Upper lobe of left lung (tissue), 6 donors: ENCODE results near the gene EMILIN3. TPM values are rescaled to one million over a fixed set of nuclear protein-coding genes. Genes with fewer than 3 reads are reported as not detected.

ENCODE experiments used
- ATAC-seq, 2 donors: fragments of 200-7000 bp; cut with Tn5 transposase; one replicate each; pipeline ENCODE4 v1.9.1; 2022; ENCODE audit warnings: mild to moderate bottlenecking in 2 of 2, moderate library complexity in 2 of 2; ENCODE audit not compliant: low FRiP score in 2 of 2
- DNase-seq, 2 donors: peaks; one replicate each; pipeline ENCODE4 v3.0.0-alpha.2; 2019 to 2020
- H3K27ac ChIP-seq, 4 donors: fragments of 200-600 bp; sonication (generic); one replicate each; pipeline ENCODE4 v1.5.1; 2016 to 2019
- H3K27me3 ChIP-seq, 4 donors: fragments of 200-600 bp; sonication (generic); one replicate each; pipeline ENCODE4 v1.5.1; 2017 to 2019
- H3K36me3 ChIP-seq, 4 donors: fragments of 200-600 bp; sonication (generic); one replicate each; pipeline ENCODE4 v1.5.1; 2016 to 2019
- H3K4me1 ChIP-seq, 4 donors: fragments of 200-600 bp; sonication (generic); one replicate each; pipeline ENCODE4 v1.5.1; 2018 to 2019
- H3K4me3 ChIP-seq, 4 donors: fragments of 200-600 bp; sonication (generic); one replicate each; pipeline ENCODE4 v1.5.1; 2017 to 2019; ENCODE audit warnings: mild to moderate bottlenecking in 2 of 4, moderate library complexity in 1 of 4
- H3K9me3 ChIP-seq, 4 donors: fragments of 200-600 bp; sonication (generic); one replicate each; pipeline ENCODE4 v1.5.1; 2018 to 2019
- EP300 ChIP-seq, 4 donors: sonication (generic); formaldehyde crosslinking; IDR thresholded peaks; one replicate each; pipeline ENCODE4 v1.5.1; 2017; ENCODE audit warnings: antibody characterized with exemption in 4 of 4, control low read depth in 2 of 4
- POLR2A ChIP-seq, 4 donors: fragments of 450-650 bp; IDR thresholded peaks; one replicate each; pipeline ENCODE4 v1.5.1; 2016 to 2017; ENCODE audit warnings: antibody characterized with exemption in 4 of 4, mild to moderate bottlenecking in 2 of 4
- POLR2AphosphoS5 ChIP-seq, 2 donors: sonication (generic); formaldehyde crosslinking; IDR thresholded peaks; one replicate each; pipeline ENCODE4 v1.5.1; 2017; ENCODE audit warnings: antibody characterized with exemption in 2 of 2
- WGBS, 2 donors: methylation state at CpG; one replicate each; pipeline ENCODE4 v1.1.5; 2017 to 2018; 5-methylcytosine and 5-hydroxymethylcytosine counted together
- total RNA-seq, 6 donors: library from RNA; depleted of rRNA in 4 of 6; stranded (reverse); fragments of >200 nt in 4 of 6; gene quantifications; one replicate each; pipeline versions ENCODE4 v1.1.0 to v1.2.1, GENCODE V29; 2016 to 2021
- TF ChIP-seq, protein P1 (sequence below), 6 experiments: fragments of 450-650 bp in 4 of 6; fragments of 200-600 bp in 2 of 6; sonication (generic) in 2 of 6; IDR thresholded peaks; one replicate each; pipeline ENCODE4 v1.5.1; 2016 to 2019; ENCODE audit warnings: antibody characterized with exemption in 6 of 6
- donor health status: DM: no; HTN: no; CAD: no; lungs with moderate emphysema.
- donor health status: DM: no; HTN: yes; CAD: no; lungs with severe emphysema.

The EMILIN3 gene
- total RNA-seq, 6 donors from 2014 or later = 0.06 to 0.61 (median 0.16) TPM; not detected in 2

- DNase-seq (no peak), ATAC-seq (no peak)
- H3K4me1 ChIP-seq = peaks cover 0 to 3% (median 0%) of the 10 kb centered on the region in 4 donors
- H3K27me3 ChIP-seq = no peaks in the 10 kb centered on the region
- H3K27ac ChIP-seq = no peak overlapping the region
- H3K9me3 ChIP-seq = no peaks in the 10 kb centered on the region
- no peaks in the 10 kb centered on the region for H3K36me3 ChIP-seq
- WGBS, 2 donors = 70 to 76% methylated on average over 7 of the region's 7 CpGs
- TF ChIP-seq, protein P1, sequence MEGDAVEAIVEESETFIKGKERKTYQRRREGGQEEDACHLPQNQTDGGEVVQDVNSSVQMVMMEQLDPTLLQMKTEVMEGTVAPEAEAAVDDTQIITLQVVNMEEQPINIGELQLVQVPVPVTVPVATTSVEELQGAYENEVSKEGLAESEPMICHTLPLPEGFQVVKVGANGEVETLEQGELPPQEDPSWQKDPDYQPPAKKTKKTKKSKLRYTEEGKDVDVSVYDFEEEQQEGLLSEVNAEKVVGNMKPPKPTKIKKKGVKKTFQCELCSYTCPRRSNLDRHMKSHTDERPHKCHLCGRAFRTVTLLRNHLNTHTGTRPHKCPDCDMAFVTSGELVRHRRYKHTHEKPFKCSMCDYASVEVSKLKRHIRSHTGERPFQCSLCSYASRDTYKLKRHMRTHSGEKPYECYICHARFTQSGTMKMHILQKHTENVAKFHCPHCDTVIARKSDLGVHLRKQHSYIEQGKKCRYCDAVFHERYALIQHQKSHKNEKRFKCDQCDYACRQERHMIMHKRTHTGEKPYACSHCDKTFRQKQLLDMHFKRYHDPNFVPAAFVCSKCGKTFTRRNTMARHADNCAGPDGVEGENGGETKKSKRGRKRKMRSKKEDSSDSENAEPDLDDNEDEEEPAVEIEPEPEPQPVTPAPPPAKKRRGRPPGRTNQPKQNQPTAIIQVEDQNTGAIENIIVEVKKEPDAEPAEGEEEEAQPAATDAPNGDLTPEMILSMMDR (IDR thresholded peaks at IDR 0.05) = no peak
- TF ChIP-seq POLR2AphosphoS5 (IDR thresholded peaks at IDR 0.05) = no peak
- TF ChIP-seq POLR2A (IDR thresholded peaks at IDR 0.05) = no peak
- no peak for TF ChIP-seq EP300 (IDR thresholded peaks at IDR 0.05)
- no peak overlapping the region for H3K4me3 ChIP-seq
These were observed 16.2 kb upstream of the EMILIN3 start for GRCh38 chr20:41382791-41383305.

DNA sequence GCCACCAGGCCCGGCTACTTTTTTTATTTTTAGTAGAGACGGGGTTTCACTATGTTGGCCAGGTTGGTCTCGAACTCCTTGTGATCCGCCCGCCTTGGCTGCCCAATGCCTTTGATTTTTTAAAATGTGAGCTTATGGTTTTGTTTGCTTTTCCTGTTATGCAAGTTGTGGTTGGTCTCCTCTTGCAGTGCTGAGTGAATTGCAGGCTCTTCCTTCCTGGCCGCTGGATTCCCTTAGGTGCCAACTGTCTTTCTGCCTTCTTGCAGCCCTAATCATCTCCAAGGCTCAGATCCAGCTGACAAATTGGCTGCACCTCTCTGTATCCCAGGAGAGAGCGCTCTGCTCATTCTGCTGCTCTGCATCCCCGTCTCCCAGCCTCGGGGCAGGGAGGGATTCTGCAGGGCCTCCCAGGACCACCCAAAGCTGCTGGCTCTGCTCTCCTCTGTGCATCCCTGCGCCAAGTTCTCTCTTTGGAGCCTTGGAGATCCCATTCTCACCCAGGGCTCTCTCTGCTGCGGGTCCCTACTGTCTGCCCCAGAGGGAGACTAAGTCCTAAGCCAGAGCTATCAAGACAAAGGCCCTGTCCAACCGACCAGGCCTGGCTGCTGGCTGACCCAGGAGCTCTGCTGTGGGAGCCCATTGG is 14.1 kb upstream of the EMILIN3 start:
- TF ChIP-seq POLR2A (IDR thresholded peaks at IDR 0.05) (no peak), EP300 (IDR thresholded peaks at IDR 0.05) (no peak), POLR2AphosphoS5 (IDR thresholded peaks at IDR 0.05) (no peak)
- TF ChIP-seq, protein P1 (IDR thresholded peaks at IDR 0.05) = no peak
- H3K36me3 ChIP-seq = no peaks in the 10 kb centered on the region
- H3K4me3 ChIP-seq = no peak overlapping the region
- no peaks in the 10 kb centered on the region for H3K9me3 ChIP-seq
- no peak for DNase-seq
- H3K27me3 ChIP-seq = no peaks in the 10 kb centered on the region
- WGBS, 2 donors = 63 to 70% methylated on average over 10 to 12 of the region's 12 CpGs
- H3K4me1 ChIP-seq = no peaks in the 10 kb centered on the region
- ATAC-seq = no peak
- no peak overlapping the region for H3K27ac ChIP-seq

DNA sequence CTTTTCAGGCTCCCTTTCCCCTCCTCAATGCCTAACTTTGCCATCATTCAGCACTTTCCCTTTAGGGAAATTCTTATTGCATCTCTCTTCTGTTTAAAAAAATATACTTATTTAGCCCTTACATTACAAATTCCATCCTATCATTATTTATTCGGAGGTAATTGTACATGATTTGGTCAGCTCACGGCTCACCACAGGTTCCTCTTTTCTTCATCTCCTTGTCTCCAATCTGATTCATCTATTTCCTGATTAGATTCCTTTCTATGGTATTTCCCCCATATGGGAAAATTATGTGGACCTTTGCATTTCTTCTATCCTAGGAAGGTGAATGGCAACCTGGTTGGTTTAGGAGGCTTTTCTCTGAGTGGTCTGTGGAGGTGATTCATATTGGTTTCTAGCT is 12.9 kb upstream of the EMILIN3 start:
- no peaks in the 10 kb centered on the region for H3K4me1 ChIP-seq
- 59% methylated on average over 2 of the region's 2 CpGs for WGBS, 2 donors

DNA sequence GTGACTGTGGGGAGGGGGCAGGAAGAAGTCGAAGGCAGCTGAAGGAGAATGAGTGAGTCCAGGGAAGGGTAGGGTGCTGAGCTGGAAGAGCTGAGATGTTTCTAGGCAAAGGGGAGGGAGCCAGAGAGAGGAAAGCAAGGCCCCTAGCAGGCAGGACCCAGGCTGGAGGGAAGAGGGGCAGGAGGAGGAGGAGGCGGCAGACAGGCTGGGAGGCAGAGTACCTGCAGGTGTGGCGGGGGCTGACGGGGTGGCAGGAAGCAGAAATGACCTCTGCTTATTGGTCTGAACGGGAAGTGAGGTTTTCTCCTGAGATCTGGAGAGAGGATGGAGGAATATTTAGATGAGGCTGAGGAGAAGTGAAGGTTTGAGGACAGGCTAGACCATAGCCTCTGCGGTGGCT is 10.7 kb upstream of the EMILIN3 start:
- H3K27me3 ChIP-seq = no peaks in the 10 kb centered on the region
- H3K9me3 ChIP-seq = no peaks in the 10 kb centered on the region
- TF ChIP-seq POLR2AphosphoS5 (IDR thresholded peaks at IDR 0.05) (no peak), POLR2A (IDR thresholded peaks at IDR 0.05) (no peak), EP300 (IDR thresholded peaks at IDR 0.05) (no peak)
- TF ChIP-seq, protein P1 (IDR thresholded peaks at IDR 0.05) = no peak
- H3K27ac ChIP-seq = no peak overlapping the region
- no peak for DNase-seq
- H3K4me3 ChIP-seq = no peak overlapping the region
- H3K4me1 ChIP-seq = no peaks in the 10 kb centered on the region
- WGBS, 2 donors = 48 to 50% methylated on average over 6 of the region's 6 CpGs
- ATAC-seq = no peak
- no peaks in the 10 kb centered on the region for H3K36me3 ChIP-seq

More for the DNA sequence above, 12.9 kb upstream of the EMILIN3 start:
- DNase-seq = no peak
- no peak for ATAC-seq
- no peaks in the 10 kb centered on the region for H3K36me3 ChIP-seq
- no peak overlapping the region for H3K27ac ChIP-seq
- H3K9me3 ChIP-seq = no peaks in the 10 kb centered on the region
- TF ChIP-seq, protein P1 (IDR thresholded peaks at IDR 0.05) = no peak
- TF ChIP-seq POLR2A (IDR thresholded peaks at IDR 0.05) (no peak), POLR2AphosphoS5 (IDR thresholded peaks at IDR 0.05) (no peak), EP300 (IDR thresholded peaks at IDR 0.05) (no peak)
- H3K27me3 ChIP-seq = no peaks in the 10 kb centered on the region
- H3K4me3 ChIP-seq = no peak overlapping the region

DNA sequence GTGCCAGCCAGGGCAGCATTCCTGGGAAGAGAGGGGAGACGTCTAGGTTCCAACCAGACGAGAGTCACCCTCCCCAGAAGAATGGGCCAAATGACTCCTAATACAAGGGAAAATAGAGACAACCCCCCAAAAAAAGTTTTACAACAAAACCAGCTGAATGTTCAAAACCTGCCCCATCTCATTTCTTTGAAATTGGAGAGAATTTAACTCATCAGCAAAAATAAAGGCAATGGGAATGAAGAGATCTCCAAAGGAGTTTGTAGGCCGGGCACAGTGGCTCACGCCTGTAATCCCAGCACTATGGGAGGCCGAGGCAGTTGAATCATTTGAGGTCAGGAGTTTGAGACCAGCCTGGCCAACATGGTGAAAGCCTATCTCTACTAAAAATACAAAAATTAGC is 9.7 kb upstream of the EMILIN3 start:
- Histone ChIP-seq H3K9me3 (peaks cover 0 to 7% (median 4%) of the 10 kb centered on the region in 4 donors), H3K4me1 (no peaks in the 10 kb centered on the region), H3K36me3 (no peaks in the 10 kb centered on the region), H3K4me3 (no peak overlapping the region), H3K27ac (no peak overlapping the region), H3K27me3 (no peaks in the 10 kb centered on the region)
- DNase-seq = no peak
- no peak for ATAC-seq
- TF ChIP-seq, protein P1 (IDR thresholded peaks at IDR 0.05) = no peak
- no peak for TF ChIP-seq POLR2AphosphoS5 (IDR thresholded peaks at IDR 0.05)
- no peak for TF ChIP-seq POLR2A (IDR thresholded peaks at IDR 0.05)
- WGBS, 2 donors = 83 to 86% methylated on average over 5 of the region's 5 CpGs
